Mesenchymal stem cell (in vitro differentiated cells and primary cell): ENCODE measurements around the gene TNFAIP1.

ENCODE experiments used
- DNase-seq: peaks from one replicate; pipeline ENCODE4 v3.0.0-alpha.2; 2013
- H2AFZ ChIP-seq: one replicate; pipeline ENCODE4 v1.6.1; 2013; ENCODE audit warnings: low read depth, mild to moderate bottlenecking, control low read depth, inconsistent platforms, low read length, moderate library complexity
- H2AK5ac ChIP-seq: 2 replicates; pipeline ENCODE4 v1.6.1; 2013; ENCODE audit warnings: low read length, moderate library complexity, mild to moderate bottlenecking, inconsistent platforms; ENCODE audit not compliant: severe bottlenecking
- H2BK120ac ChIP-seq: one replicate; pipeline ENCODE4 v1.6.1; 2013; ENCODE audit warnings: low read depth, mild to moderate bottlenecking, inconsistent platforms, low read length, moderate library complexity
- H2BK12ac ChIP-seq, 2 experiments: one replicate each; pipeline ENCODE4 v1.6.1; 2013; ENCODE audit warnings: inconsistent platforms in 2 of 2, low read length in 2 of 2, mild to moderate bottlenecking in 2 of 2, moderate library complexity in 2 of 2, control low read depth in 1 of 2
- H2BK15ac ChIP-seq: one replicate; pipeline ENCODE4 v1.6.1; 2013; ENCODE audit warnings: mild to moderate bottlenecking, low read depth, inconsistent platforms; ENCODE audit not compliant: poor library complexity, severe bottlenecking
- H2BK5ac ChIP-seq: 2 replicates; pipeline ENCODE4 v1.6.1; 2013; ENCODE audit warnings: low read depth, mild to moderate bottlenecking, low read length, control low read depth, inconsistent platforms; ENCODE audit not compliant: poor library complexity, severe bottlenecking
- H3K14ac ChIP-seq, 2 experiments: one replicate each; pipeline ENCODE4 v1.6.1; 2013; ENCODE audit warnings: inconsistent platforms in 2 of 2, low read length in 2 of 2, control low read depth in 1 of 2, mild to moderate bottlenecking in 1 of 2, moderate library complexity in 1 of 2
- H3K18ac ChIP-seq, 2 experiments: one replicate each; pipeline ENCODE4 v1.6.1; 2013; ENCODE audit warnings: inconsistent platforms in 2 of 2, low read length in 2 of 2, control low read depth in 1 of 2, low read depth in 1 of 2, mild to moderate bottlenecking in 1 of 2
- H3K23ac ChIP-seq, 2 experiments: one replicate each; pipeline ENCODE4 v1.6.1; 2013; ENCODE audit warnings: inconsistent platforms in 2 of 2, low read length in 2 of 2, mild to moderate bottlenecking in 2 of 2, moderate library complexity in 2 of 2, control low read depth in 1 of 2
- H3K27ac ChIP-seq: 2 replicates; pipeline ENCODE4 v1.5.1; 2013; ENCODE audit warnings: mild to moderate bottlenecking, moderate library complexity, low read length, control low read depth, inconsistent platforms; ENCODE audit not compliant: poor library complexity, severe bottlenecking
- H3K27me3 ChIP-seq, 2 experiments: 2 replicates each; pipeline versions ENCODE4 v1.6.1 to v1.7.0; 2013; ENCODE audit warnings: low read length in 2 of 2, mild to moderate bottlenecking in 2 of 2, moderate library complexity in 2 of 2, control low read depth in 1 of 2, inconsistent platforms in 1 of 2; ENCODE audit not compliant: control insufficient read depth in 1 of 2, insufficient read depth in 1 of 2
- H3K36me3 ChIP-seq, 2 experiments: 2 replicates each; pipeline versions ENCODE4 v1.6.1 to v1.7.0; 2013; ENCODE audit warnings: low read length in 2 of 2, control low read depth in 1 of 2, inconsistent platforms in 1 of 2, low read depth in 1 of 2, mild to moderate bottlenecking in 1 of 2; ENCODE audit not compliant: insufficient read depth in 2 of 2, control insufficient read depth in 1 of 2
- H3K4ac ChIP-seq, 2 experiments: one replicate each; pipeline ENCODE4 v1.6.1; 2013; ENCODE audit warnings: inconsistent platforms in 2 of 2, low read length in 2 of 2, mild to moderate bottlenecking in 2 of 2, moderate library complexity in 2 of 2, control low read depth in 1 of 2, low read depth in 1 of 2
- H3K4me1 ChIP-seq: 2 replicates; pipeline ENCODE4 v1.6.1; 2013; ENCODE audit warnings: low read depth, low read length, control low read depth; ENCODE audit not compliant: control insufficient read depth, insufficient read depth
- H3K4me2 ChIP-seq: 2 replicates; pipeline ENCODE4 v1.6.1; 2013; ENCODE audit warnings: low read length, mild to moderate bottlenecking, inconsistent platforms; ENCODE audit not compliant: poor library complexity, severe bottlenecking
- H3K4me3 ChIP-seq, 2 experiments: 2 replicates each; pipeline versions ENCODE4 v1.5.1 to v1.7.0; 2013; ENCODE audit warnings: low read length in 2 of 2, mild to moderate bottlenecking in 2 of 2, control low read depth in 1 of 2, low read depth in 1 of 2; ENCODE audit not compliant: insufficient read depth in 1 of 2
- H3K79me1 ChIP-seq: replicated peaks from 2 replicates; pipeline ENCODE4 v1.6.1; 2013; ENCODE audit warnings: mild to moderate bottlenecking, control low read depth, low read length, inconsistent platforms; ENCODE audit not compliant: poor library complexity, severe bottlenecking
- H3K9ac ChIP-seq: 2 replicates; pipeline ENCODE4 v1.7.0; 2013; ENCODE audit warnings: mild to moderate bottlenecking, low read length, moderate library complexity
- H3K9me3 ChIP-seq: 2 replicates; pipeline ENCODE4 v1.7.0; 2013; ENCODE audit warnings: mild to moderate bottlenecking, low read length; ENCODE audit not compliant: control insufficient read depth
- H4K8ac ChIP-seq: one replicate; pipeline ENCODE4 v1.6.1; 2013; ENCODE audit warnings: inconsistent platforms, mild to moderate bottlenecking, low read length, moderate library complexity
- H4K91ac ChIP-seq: one replicate; pipeline ENCODE4 v1.6.1; 2013; ENCODE audit warnings: mild to moderate bottlenecking, low read length, inconsistent platforms
- WGBS: methylation state at CpG from one replicate; pipeline ENCODE4 v1.1.7; 2013; ENCODE audit warnings: mixed read lengths; 5-methylcytosine and 5-hydroxymethylcytosine counted together

Gene TNFAIP1

DNA sequence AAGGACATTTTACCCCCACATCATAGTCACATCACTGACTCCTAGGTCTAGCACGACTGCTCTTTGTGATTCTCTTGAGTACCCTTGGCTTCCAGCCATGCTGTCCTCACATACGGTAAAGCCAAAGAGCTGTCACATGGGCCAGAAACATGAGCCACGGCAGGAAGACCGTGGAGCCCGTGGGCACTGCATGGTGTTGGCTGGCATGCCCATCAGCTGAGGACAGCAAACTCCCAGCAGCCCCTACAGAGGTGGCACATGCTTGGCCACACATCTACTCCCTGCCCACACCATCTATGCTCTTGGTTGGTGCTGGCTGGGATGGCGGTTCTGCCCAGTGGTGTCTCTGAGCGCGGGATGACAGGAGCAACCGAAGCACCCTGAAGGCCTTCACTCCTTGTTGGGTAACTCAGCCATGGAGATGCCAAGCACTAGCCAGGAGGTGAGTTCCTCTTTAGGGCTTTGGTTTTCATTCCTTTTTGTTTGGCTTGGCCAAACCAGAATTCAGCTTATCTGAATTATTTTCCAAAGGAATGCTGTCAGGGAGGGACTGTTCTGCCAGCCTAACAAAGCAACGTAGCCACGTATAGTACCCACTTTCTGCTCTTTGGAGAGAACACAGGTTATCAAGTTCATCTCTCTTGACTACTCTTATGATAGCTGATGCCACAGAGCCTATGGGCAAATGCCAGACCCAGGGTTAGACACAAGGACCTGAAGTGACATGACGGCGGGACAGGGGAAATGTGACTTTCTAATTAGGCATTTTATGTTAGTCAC, 10.0 kb downstream of the TNFAIP1 start:
- Histone ChIP-seq H3K27ac (peak overlapping the region; percentile 91), H3K27me3 (no peaks in the 10 kb centered on the region)

GRCh38 chr17:28346199-28346580, 10.6 kb downstream of the TNFAIP1 start:
- Histone ChIP-seq H4K8ac (no peak overlapping the region), H3K18ac (no peak overlapping the region), H2AFZ (no peak overlapping the region), H3K23ac (no peak overlapping the region), H3K4me3 (no peak overlapping the region), H2BK15ac (no peak overlapping the region), H3K27me3 (no peaks in the 10 kb centered on the region), H3K4ac (peak overlapping the region in 1 of 2 experiments; percentile 16), H3K4me2 (no peak overlapping the region), H2BK5ac (no peak overlapping the region), H3K14ac (no peak overlapping the region), H3K9me3 (no peaks in the 10 kb centered on the region), H3K4me1 (peaks cover 16% of the 10 kb centered on the region), H2BK120ac (no peak overlapping the region), H2BK12ac (no peak overlapping the region), H4K91ac (no peak overlapping the region), H3K9ac (peak overlapping the region; percentile 67), H3K27ac (peak overlapping the region; percentile 91), H3K79me1 (peaks cover 31% of the 10 kb centered on the region), H2AK5ac (peak overlapping the region; percentile 62), H3K36me3 (peaks cover 76 to 98% of the 10 kb centered on the region in 2 experiments)
- no peak for DNase-seq
- WGBS = 98% methylated on average over 2 of the region's 2 CpGs

More for the DNA sequence above, 10.0 kb downstream of the TNFAIP1 start:
- DNase-seq = no peak
- no peak overlapping the region for H2BK12ac ChIP-seq
- H2BK15ac ChIP-seq = no peak overlapping the region
- no peak overlapping the region for H2BK120ac ChIP-seq
- H2BK5ac ChIP-seq = no peak overlapping the region
- H3K4me3 ChIP-seq = no peak overlapping the region
- H2AFZ ChIP-seq = no peak overlapping the region
- H3K79me1 ChIP-seq = peaks cover 32% of the 10 kb centered on the region
- peaks cover 76 to 98% of the 10 kb centered on the region in 2 experiments for H3K36me3 ChIP-seq
- WGBS = 96% methylated on average over 13 of the region's 13 CpGs
- no peak overlapping the region for H4K8ac ChIP-seq
- H3K4me1 ChIP-seq = peaks cover 16% of the 10 kb centered on the region
- H2AK5ac ChIP-seq = peak overlapping the region; percentile 62
- no peak overlapping the region for H3K18ac ChIP-seq
- H3K14ac ChIP-seq = no peak overlapping the region
- no peaks in the 10 kb centered on the region for H3K9me3 ChIP-seq
- H3K4me2 ChIP-seq = no peak overlapping the region
- no peak overlapping the region for H3K4ac ChIP-seq
- H4K91ac ChIP-seq = no peak overlapping the region
- H3K9ac ChIP-seq = peak overlapping the region; percentile 67
- no peak overlapping the region for H3K23ac ChIP-seq

GRCh38 chr17:28346746-28347246, 11.2 kb downstream of the TNFAIP1 start:
- peaks cover 16% of the 10 kb centered on the region for H3K4me1 ChIP-seq
- no peak overlapping the region for H3K18ac ChIP-seq
- WGBS = 91% methylated on average over 2 of the region's 7 CpGs
- H2BK15ac ChIP-seq = no peak overlapping the region
- peak overlapping the region; percentile 13 for H3K4me2 ChIP-seq
- no peak overlapping the region for H2BK120ac ChIP-seq
- H3K14ac ChIP-seq = no peak overlapping the region
- peak overlapping the region; percentile 37 for H2BK5ac ChIP-seq
- H4K8ac ChIP-seq = peak overlapping the region; percentile 22
- H3K36me3 ChIP-seq = peaks cover 76 to 98% of the 10 kb centered on the region in 2 experiments
- H4K91ac ChIP-seq = no peak overlapping the region
- peak overlapping the region; percentile 91 for H3K27ac ChIP-seq
- no peaks in the 10 kb centered on the region for H3K9me3 ChIP-seq
- H2AFZ ChIP-seq = no peak overlapping the region
- no peak overlapping the region for H3K4ac ChIP-seq
- no peak overlapping the region for H3K23ac ChIP-seq
- peaks cover 25% of the 10 kb centered on the region for H3K79me1 ChIP-seq
- H3K9ac ChIP-seq = peak overlapping the region; percentile 67
- H2AK5ac ChIP-seq = peak overlapping the region; percentile 80
- H3K27me3 ChIP-seq = no peaks in the 10 kb centered on the region
- DNase-seq = peak; percentile 63
- no peak overlapping the region for H2BK12ac ChIP-seq
- H3K4me3 ChIP-seq = no peak overlapping the region

DNA sequence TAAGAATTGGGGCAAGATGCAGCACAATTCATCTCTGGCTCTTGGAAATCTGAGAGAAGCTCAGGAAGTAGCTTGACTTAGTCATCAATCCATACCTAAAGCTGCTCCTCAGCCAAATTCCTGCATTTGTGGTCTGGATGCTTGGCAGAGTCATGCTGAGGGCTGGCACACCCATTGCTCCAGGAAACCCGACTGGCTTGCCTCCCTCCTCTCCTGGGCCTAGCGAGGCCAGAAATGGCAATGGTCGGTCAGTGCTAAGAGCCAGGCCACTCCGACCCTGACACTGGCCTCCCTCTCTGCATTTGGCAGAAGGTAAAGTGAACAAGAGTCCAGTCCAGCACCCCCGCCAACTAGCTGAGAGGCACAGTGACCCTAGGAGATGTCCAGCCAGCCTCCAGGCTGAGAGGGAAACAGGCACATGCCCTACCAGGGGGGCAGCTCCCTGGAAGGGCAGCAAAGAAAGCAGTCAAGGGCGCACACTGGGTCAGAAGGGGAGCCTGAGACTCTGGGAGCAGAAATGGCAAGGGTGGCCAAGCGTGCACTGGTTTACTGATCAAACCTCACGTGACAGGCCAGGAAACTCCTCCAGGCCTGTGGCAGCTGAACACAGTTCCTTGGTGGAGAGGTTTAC, 11.8 kb downstream of the TNFAIP1 start:
- H3K4me1 ChIP-seq = peaks cover 16% of the 10 kb centered on the region
- H2BK120ac ChIP-seq = no peak overlapping the region
- H2BK5ac ChIP-seq = peak overlapping the region; percentile 67
- H3K4me3 ChIP-seq = no peak overlapping the region
- peak overlapping the region in 1 of 2 experiments; percentile 3 for H3K14ac ChIP-seq
- peaks cover 75 to 97% of the 10 kb centered on the region in 2 experiments for H3K36me3 ChIP-seq
- peak overlapping the region; percentile 70 for H4K8ac ChIP-seq
- H3K79me1 ChIP-seq = peaks cover 21% of the 10 kb centered on the region
- H3K18ac ChIP-seq = no peak overlapping the region
- H2BK12ac ChIP-seq = no peak overlapping the region
- H3K23ac ChIP-seq = no peak overlapping the region
- H3K4ac ChIP-seq = peak overlapping the region in 1 of 2 experiments; percentile 66
- H4K91ac ChIP-seq = peak overlapping the region; percentile 88
- no peak overlapping the region for H2BK15ac ChIP-seq
- peak; percentile 58 for DNase-seq
- no peak overlapping the region for H2AFZ ChIP-seq
- peak overlapping the region; percentile 91 for H3K27ac ChIP-seq
- peak overlapping the region; percentile 67 for H3K9ac ChIP-seq
- WGBS = 77% methylated on average over 8 of the region's 8 CpGs
- H3K27me3 ChIP-seq = no peaks in the 10 kb centered on the region
- no peaks in the 10 kb centered on the region for H3K9me3 ChIP-seq
- H2AK5ac ChIP-seq = peak overlapping the region; percentile 69
- no peak overlapping the region for H3K4me2 ChIP-seq
